HCT116 (cell line): Measurements from ENCODE around the gene TLR4. TPM values are rescaled to one million over a fixed set of nuclear protein-coding genes. Genes with fewer than 3 reads are reported as not detected.

ENCODE experiments used
- ATAC-seq: fragments of 200-7000 bp; cut with Tn5 transposase; 2 replicates; pipeline ENCODE4 v1.9.1; 2020; ENCODE audit warnings: mild to moderate bottlenecking, moderate library complexity
- BruUV-seq: library from RNA; stranded (reverse); fragments of 400-500 nt; replicated peaks from 2 replicates; lab custom pipeline; 2021; lab: Mats Ljungman, UMichigan
- CTCF ChIA-PET: fragments of 300-600 bp; sonication (Branson Sonifier 250); formaldehyde crosslinking; loops from one replicate; lab custom pipeline; 2021; ENCODE audit warnings: antibody characterized with exemption; lab: Charles Lee
- POLR2A ChIA-PET: fragments of 300-600, 350-600 bp; sonication (Branson Sonifier 250); formaldehyde crosslinking; loops from one replicate; lab custom pipeline; 2021; ENCODE audit warnings: antibody characterized with exemption; lab: Charles Lee
- RAD21 ChIA-PET, 2 experiments: fragments of 300-600 bp; sonication (Branson Sonifier 250); formaldehyde crosslinking; loops; one replicate each; lab custom pipeline; 2023; ENCODE audit warnings: low total read pairs in 2 of 2; ENCODE audit not compliant: uncharacterized antibody in 2 of 2, unreplicated experiment in 2 of 2, low non-redundant PET in 1 of 2; lab: Charles Lee
- DNase-seq: peaks from one replicate; pipeline ENCODE4 v3.0.0-alpha.2; 2010; ENCODE audit warnings: low read depth, low spot score
- H2AFZ ChIP-seq: fragments of 200-600 bp; shearing (Covaris generic), sonication (generic); 2 replicates; pipeline ENCODE4 v1.6.1; 2017; ENCODE audit warnings: low read depth, mixed run types, mixed read lengths, antibody characterized with exemption, low read length; ENCODE audit not compliant: poor library complexity, severe bottlenecking
- H3K27ac ChIP-seq: 2 replicates; pipeline ENCODE4 v1.5.1; 2012; ENCODE audit warnings: low read depth, low read length
- H3K27me3 ChIP-seq: fragments of 200-600 bp; sonication (generic); 2 replicates; pipeline ENCODE4 v1.6.1; 2016; ENCODE audit warnings: mixed run types, low read length, mixed read lengths; ENCODE audit not compliant: insufficient read depth
- H3K36me3 ChIP-seq, 2 experiments: fragments of 200-500 bp in 1 of 2; fragments of 200-600 bp in 1 of 2; sonication (Bioruptor generic) in 1 of 2; sonication (generic) in 1 of 2; 2 replicates each; pipeline versions ENCODE4 v1.5.1 to v1.6.1; 2014 to 2016; ENCODE audit warnings: low read length in 2 of 2, inconsistent platforms in 1 of 2, mixed read lengths in 1 of 2, mixed run types in 1 of 2; ENCODE audit not compliant: insufficient read depth in 2 of 2, control insufficient read depth in 1 of 2
- H3K4me1 ChIP-seq, 2 experiments: fragments of 200-600 bp in 1 of 2; sonication (generic) in 1 of 2; 2 replicates each; pipeline versions ENCODE4 v1.5.1 to v1.6.1; 2012 to 2017; ENCODE audit warnings: low read length in 2 of 2, inconsistent platforms in 1 of 2, mild to moderate bottlenecking in 1 of 2, mixed read lengths in 1 of 2, mixed run types in 1 of 2, moderate library complexity in 1 of 2; ENCODE audit not compliant: insufficient read depth in 2 of 2, control insufficient read depth in 1 of 2
- H3K4me2 ChIP-seq: fragments of 200-600 bp; sonication (generic); 2 replicates; pipeline ENCODE4 v1.6.1; 2017; ENCODE audit warnings: mixed run types, low read length, mixed read lengths
- H3K4me3 ChIP-seq, 2 experiments: fragments of 200-600 bp in 1 of 2; sonication (generic) in 1 of 2; replicated peaks in 1 of 2; 2 replicates each; pipeline ENCODE4 v1.5.1; 2011 to 2016; ENCODE audit warnings: low read length in 2 of 2, control low read depth in 1 of 2, low read depth in 1 of 2, mild to moderate bottlenecking in 1 of 2, mixed read lengths in 1 of 2, mixed run types in 1 of 2
- H3K79me2 ChIP-seq: fragments of 200-600 bp; sonication (generic); 2 replicates; pipeline ENCODE4 v1.6.1; 2017; ENCODE audit warnings: mild to moderate bottlenecking, mixed run types, low read length, moderate library complexity, mixed read lengths; ENCODE audit not compliant: insufficient read depth
- H3K9ac ChIP-seq: fragments of 200-600 bp; sonication (generic); 2 replicates; pipeline ENCODE4 v1.6.1; 2016; ENCODE audit warnings: low read length, mixed read lengths
- H3K9me2 ChIP-seq: fragments of 200-600 bp; sonication (generic), shearing (Covaris generic); 2 replicates; pipeline ENCODE4 v1.6.1; 2017; ENCODE audit warnings: mixed run types, mild to moderate bottlenecking, moderate library complexity; ENCODE audit not compliant: insufficient read depth
- H3K9me3 ChIP-seq, 2 experiments: fragments of 200-500 bp in 1 of 2; fragments of 200-600 bp in 1 of 2; sonication (Bioruptor generic) in 1 of 2; sonication (generic) in 1 of 2; 2 replicates each; pipeline ENCODE4 v1.6.1; 2014 to 2017; ENCODE audit warnings: low read length in 2 of 2, mixed read lengths in 2 of 2, inconsistent platforms in 1 of 2, low read depth in 1 of 2, mild to moderate bottlenecking in 1 of 2, mixed run types in 1 of 2, moderate library complexity in 1 of 2; ENCODE audit not compliant: control insufficient read depth in 1 of 2, insufficient read depth in 1 of 2
- H4K20me1 ChIP-seq: fragments of 200-600 bp; sonication (generic), shearing (Covaris generic); 2 replicates; pipeline ENCODE4 v1.6.1; 2017; ENCODE audit warnings: mixed run types, mild to moderate bottlenecking, moderate library complexity; ENCODE audit not compliant: insufficient read depth
- CBX3 ChIP-seq: IDR thresholded peaks from 2 replicates; pipeline ENCODE4 v1.6.1; 2012; ENCODE audit warnings: low read depth
- EGR1 ChIP-seq: IDR thresholded peaks from 2 replicates; pipeline ENCODE4 v1.6.1; 2012; ENCODE audit warnings: low read depth
- ELF1 ChIP-seq: IDR thresholded peaks from 2 replicates; pipeline ENCODE4 v1.6.1; 2012; ENCODE audit warnings: low read depth, borderline replicate concordance
- EZH2 ChIP-seq: fragments of 200-600 bp; sonication (generic); IDR thresholded peaks from 2 replicates; pipeline ENCODE4 v1.6.1; 2017; ENCODE audit warnings: antibody characterized with exemption, mixed run types
- EZH2phosphoT487 ChIP-seq: fragments of 200-600 bp; IDR thresholded peaks from 2 replicates; pipeline ENCODE4 v1.6.1; 2018; ENCODE audit warnings: antibody characterized with exemption, borderline replicate concordance
- FOSL1 ChIP-seq: IDR thresholded peaks from 2 replicates; pipeline ENCODE4 v1.6.1; 2012; ENCODE audit warnings: low read depth
- POLR2A ChIP-seq: IDR thresholded peaks from 2 replicates; pipeline ENCODE4 v1.7.0; 2011; ENCODE audit warnings: borderline replicate concordance; ENCODE audit not compliant: insufficient read depth, insufficient read length; ENCODE audit errors: extremely low read depth
- POLR2AphosphoS5 ChIP-seq: IDR thresholded peaks from 2 replicates; pipeline ENCODE4 v1.6.1; 2011; ENCODE audit warnings: mild to moderate bottlenecking, low read depth, low read length, moderate library complexity
- RAD21 ChIP-seq: IDR thresholded peaks from 2 replicates; pipeline ENCODE4 v1.6.1; 2012; ENCODE audit warnings: low read depth, mild to moderate bottlenecking
- SIN3A ChIP-seq: IDR thresholded peaks from 2 replicates; pipeline ENCODE4 v1.6.1; 2012; ENCODE audit warnings: low read depth
- SP1 ChIP-seq: IDR thresholded peaks from 2 replicates; pipeline ENCODE4 v1.6.1; 2012; ENCODE audit warnings: low read depth
- YY1 ChIP-seq: IDR thresholded peaks from 2 replicates; pipeline ENCODE4 v1.6.1; 2011; ENCODE audit warnings: low read length, low read depth, moderate library complexity, mild to moderate bottlenecking; ENCODE audit not compliant: insufficient replicate concordance; ENCODE audit errors: extremely low read depth
- intact Hi-C: fragments of 100-400 bp; cut with micrococcal nuclease; formaldehyde crosslinking; loops from 2 replicates; pipeline ENCODE4 v1.10.0; 2022
- total RNA-seq: library from RNA; stranded (reverse); gene quantifications from one replicate; pipeline ENCODE4 v1.2.1, GENCODE V29; 2021; ENCODE audit not compliant: unreplicated experiment
- TF ChIP-seq, protein P1 (sequence below): IDR thresholded peaks from 2 replicates; pipeline ENCODE4 v1.6.1; 2012
- TF ChIP-seq, protein P2 (sequence below): IDR thresholded peaks from 2 replicates; pipeline ENCODE4 v1.6.1; 2012

TLR4 gene
- total RNA-seq, 1 experiment from 2014 or later, result 0.10 TPM

- POLR2A ChIA-PET, result no interaction called here
These were observed 31.8 kb upstream of the TLR4 start for GRCh38 chr9:117672369-117672768.

GRCh38 chr9:117677572-117677971 is 26.6 kb upstream of the TLR4 start:
- H3K9me3 ChIP-seq, result peaks cover 0 to 11% of the 10 kb centered on the region in 2 experiments; a peak in 1 of 4 replicates
- no TSS peak for BruUV-seq
- H3K79me2 ChIP-seq, result no peaks in the 10 kb centered on the region
- intact Hi-C loops, result no loop called here
- no peak overlapping the region for H2AFZ ChIP-seq
- no peaks in the 10 kb centered on the region for H3K27me3 ChIP-seq
- H3K9ac ChIP-seq, result no peak overlapping the region
- no peaks in the 10 kb centered on the region for H3K4me1 ChIP-seq
- ATAC-seq (no peak), DNase-seq (no peak)
- H3K4me2 ChIP-seq, result no peak overlapping the region
- POLR2A ChIA-PET, result no interaction called here
- no peaks in the 10 kb centered on the region for H3K36me3 ChIP-seq
- H3K4me3 ChIP-seq, result no peak overlapping the region
- CTCF ChIA-PET, result no interaction called here
- no peak overlapping the region for H3K27ac ChIP-seq
- no peak for TF ChIP-seq POLR2AphosphoS5
- TF ChIP-seq POLR2A, result no peak
- TF ChIP-seq SIN3A, result no peak
- TF ChIP-seq CBX3, result no peak
- TF ChIP-seq ELF1, result no peak
- TF ChIP-seq RAD21, result no peak
- TF ChIP-seq, protein P1, sequence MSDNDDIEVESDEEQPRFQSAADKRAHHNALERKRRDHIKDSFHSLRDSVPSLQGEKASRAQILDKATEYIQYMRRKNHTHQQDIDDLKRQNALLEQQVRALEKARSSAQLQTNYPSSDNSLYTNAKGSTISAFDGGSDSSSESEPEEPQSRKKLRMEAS, result no peak
- no peak for TF ChIP-seq SP1
- TF ChIP-seq, protein P2, sequence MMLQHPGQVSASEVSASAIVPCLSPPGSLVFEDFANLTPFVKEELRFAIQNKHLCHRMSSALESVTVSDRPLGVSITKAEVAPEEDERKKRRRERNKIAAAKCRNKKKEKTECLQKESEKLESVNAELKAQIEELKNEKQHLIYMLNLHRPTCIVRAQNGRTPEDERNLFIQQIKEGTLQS, result no peak
- no peak for TF ChIP-seq YY1
- TF ChIP-seq EZH2phosphoT487, result no peak
- TF ChIP-seq, all 23 proteins: peak for 0
- Histone ChIP-seq H3K9me2 (no peaks in the 10 kb centered on the region), H4K20me1 (no peaks in the 10 kb centered on the region)
- RAD21 ChIA-PET, result no interaction called here

More at GRCh38 chr9:117672369-117672768, 31.8 kb upstream of the TLR4 start:
- intact Hi-C loops, result no loop called here
- Histone ChIP-seq H2AFZ (no peak overlapping the region), H4K20me1 (no peaks in the 10 kb centered on the region), H3K79me2 (no peaks in the 10 kb centered on the region), H3K36me3 (no peaks in the 10 kb centered on the region), H3K27ac (no peak overlapping the region), H3K9ac (no peak overlapping the region), H3K9me2 (no peaks in the 10 kb centered on the region), H3K27me3 (no peaks in the 10 kb centered on the region), H3K4me2 (no peak overlapping the region), H3K4me3 (no peak overlapping the region), H3K4me1 (no peaks in the 10 kb centered on the region), H3K9me3 (peaks cover 0 to 8% of the 10 kb centered on the region in 2 experiments; a peak in 2 of 4 replicates)
- DNase-seq (no peak), ATAC-seq (no peak)
- BruUV-seq, result no TSS peak
- RAD21 ChIA-PET, result no interaction called here
- CTCF ChIA-PET, result no interaction called here
- TF ChIP-seq FOSL1 (no peak), EZH2phosphoT487 (no peak), EGR1 (no peak), POLR2A (no peak), EZH2 (no peak), CBX3 (no peak)
- TF ChIP-seq, protein P1, result no peak
